Measurements from ENCODE around the gene TTC27.

GRCh38 chr2:32750880-32751279 is 123.0 kb downstream of the TTC27 start:
- TF ChIP-seq CTCF (conservative IDR thresholded peaks at IDR 0.05) = no peak
- TF ChIP-seq ZFX (IDR thresholded peaks at IDR 0.05) = no peak
